Measurements from ENCODE around the gene FGF22.

- TF ChIP-seq GATA3 (IDR thresholded peaks at IDR 0.05; ENCODE audit: low read depth, low read length), result no peak
- no peak for TF ChIP-seq GATA2 (IDR thresholded peaks at IDR 0.05; ENCODE audit: low read depth, low read length)
Measured at GRCh38 chr19:597406-598315, 42.0 kb upstream of the FGF22 start.

Measured in SH-SY5Y (cell line).